ENCODE data around the gene PDZD2. TPM values are rescaled to one million over a fixed set of nuclear protein-coding genes. Genes with fewer than 3 reads are reported as not detected.

The PDZD2 gene
- total and polyA plus RNA-seq, 2 donors (not counting 3 experiments of a cell fraction or from before 2014, with no cell fraction given) = 0.66 to 6.9 TPM

DNA sequence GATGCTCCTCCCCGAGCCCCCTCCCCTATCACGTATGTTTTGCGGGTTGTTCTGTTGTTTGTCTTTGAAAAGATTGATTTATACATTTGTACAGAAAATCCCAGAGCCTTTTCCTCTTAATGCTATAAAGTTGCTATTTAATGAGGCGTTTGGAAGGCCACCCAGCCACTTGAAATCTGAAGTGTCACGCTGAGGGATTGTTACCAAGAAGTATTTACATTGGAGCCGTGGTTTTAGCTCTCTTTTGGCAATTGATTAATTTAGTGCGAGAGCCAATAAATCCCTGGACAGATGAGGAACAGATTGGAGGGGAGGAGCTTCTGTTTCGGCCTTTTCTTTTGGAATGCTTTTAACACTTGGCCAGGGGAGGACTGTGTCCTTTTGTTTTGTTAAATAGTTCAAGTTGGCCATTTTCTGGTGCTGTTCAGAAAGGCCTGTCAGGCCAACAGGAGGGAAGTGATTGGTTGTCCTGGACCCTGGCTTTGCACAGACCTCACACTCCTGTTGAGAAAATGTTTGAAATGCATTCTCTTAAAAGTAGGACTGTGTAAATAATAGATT lies 250.2 kb downstream of the PDZD2 start:
- Histone ChIP-seq H3K4me1 (ENCODE audit: control insufficient read depth, extremely low read depth, insufficient read depth, low read length) (no peaks in the 10 kb centered on the region), H3K4me2 (ENCODE audit: insufficient read depth, low read length) (no peak overlapping the region), H3K9ac (replicated peaks; ENCODE audit: extremely low read depth, insufficient read depth, low read length) (no peak overlapping the region), H3K36me3 (ENCODE audit: control insufficient read depth in 2 of 2, extremely low read depth in 1 of 2, insufficient read depth in 2 of 2, low read length in 2 of 2) (no peaks in the 10 kb centered on the region), H3K9me3 (replicated peaks; ENCODE audit: control insufficient read depth, insufficient read depth, low read length) (no peaks in the 10 kb centered on the region), H2AFZ (ENCODE audit: low read depth, low read length) (no peak overlapping the region), H4K20me1 (replicated peaks; ENCODE audit: control insufficient read depth, extremely low read depth, insufficient read depth, low read length) (no peaks in the 10 kb centered on the region), H3K27me3 (ENCODE audit: control insufficient read depth in 2 of 2, insufficient read depth in 2 of 2, low read length in 2 of 2) (no peaks in the 10 kb centered on the region), H3K9me1 (replicated peaks; ENCODE audit: control insufficient read depth, extremely low read depth, insufficient read depth, low read length) (no peaks in the 10 kb centered on the region), H3K79me2 (ENCODE audit: control insufficient read depth, insufficient read depth, low read length) (no peaks in the 10 kb centered on the region), H3K4me3 (replicated peaks in 1 of 3; ENCODE audit: insufficient read depth in 1 of 3, low read depth in 1 of 3, low read length in 3 of 3) (no peak overlapping the region), H3K27ac (ENCODE audit: insufficient read depth, low read depth, low read length) (no peak overlapping the region)
- ChIA-PET POLR2A (no interaction called here), CTCF (no interaction called here)
- no TSS peak for BruUV-seq (replicated peaks)
- intact Hi-C loops (cut with micrococcal nuclease) = no loop called here
- TF ChIP-seq GATA2 (IDR thresholded peaks at IDR 0.05; ENCODE audit: insufficient read depth, insufficient read length, low read depth, low read length) (no peak), POLR2A (IDR thresholded peaks at IDR 0.05; ENCODE audit: low read depth, low read length) (no peak), MYC (IDR thresholded peaks at IDR 0.05; ENCODE audit: low read depth, low read length) (no peak), JUN (IDR thresholded peaks at IDR 0.05; ENCODE audit: borderline replicate concordance, insufficient read depth, insufficient read length, low read depth) (no peak), MAX (IDR thresholded peaks at IDR 0.05; ENCODE audit: insufficient read depth, insufficient read length) (no peak)
- TF ChIP-seq, protein P1, sequence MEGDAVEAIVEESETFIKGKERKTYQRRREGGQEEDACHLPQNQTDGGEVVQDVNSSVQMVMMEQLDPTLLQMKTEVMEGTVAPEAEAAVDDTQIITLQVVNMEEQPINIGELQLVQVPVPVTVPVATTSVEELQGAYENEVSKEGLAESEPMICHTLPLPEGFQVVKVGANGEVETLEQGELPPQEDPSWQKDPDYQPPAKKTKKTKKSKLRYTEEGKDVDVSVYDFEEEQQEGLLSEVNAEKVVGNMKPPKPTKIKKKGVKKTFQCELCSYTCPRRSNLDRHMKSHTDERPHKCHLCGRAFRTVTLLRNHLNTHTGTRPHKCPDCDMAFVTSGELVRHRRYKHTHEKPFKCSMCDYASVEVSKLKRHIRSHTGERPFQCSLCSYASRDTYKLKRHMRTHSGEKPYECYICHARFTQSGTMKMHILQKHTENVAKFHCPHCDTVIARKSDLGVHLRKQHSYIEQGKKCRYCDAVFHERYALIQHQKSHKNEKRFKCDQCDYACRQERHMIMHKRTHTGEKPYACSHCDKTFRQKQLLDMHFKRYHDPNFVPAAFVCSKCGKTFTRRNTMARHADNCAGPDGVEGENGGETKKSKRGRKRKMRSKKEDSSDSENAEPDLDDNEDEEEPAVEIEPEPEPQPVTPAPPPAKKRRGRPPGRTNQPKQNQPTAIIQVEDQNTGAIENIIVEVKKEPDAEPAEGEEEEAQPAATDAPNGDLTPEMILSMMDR (IDR thresholded peaks at IDR 0.05; ENCODE audit: extremely low read depth in 1 of 2, insufficient read depth in 1 of 2, low read depth in 1 of 2, low read length in 2 of 2) = no peak
- dilution Hi-C loops (cut with MboI; ENCODE audit: extremely low pct_ligation_motif_present, low sequenced_read_pairs) = no loop called here
- DNase-seq (ENCODE audit: low read depth, low spot score) (no peak), FAIRE-seq (no peak)

GRCh38 chr5:31890046-31890445 lies 251.1 kb downstream of the PDZD2 start:
- Histone ChIP-seq H4K20me1 (replicated peaks; ENCODE audit: control insufficient read depth, extremely low read depth, insufficient read depth, low read length) (no peaks in the 10 kb centered on the region), H3K27me3 (ENCODE audit: control insufficient read depth in 2 of 2, insufficient read depth in 2 of 2, low read length in 2 of 2) (no peaks in the 10 kb centered on the region), H2AFZ (ENCODE audit: low read depth, low read length) (no peak overlapping the region), H3K36me3 (ENCODE audit: control insufficient read depth in 2 of 2, extremely low read depth in 1 of 2, insufficient read depth in 2 of 2, low read length in 2 of 2) (no peaks in the 10 kb centered on the region), H3K9ac (replicated peaks; ENCODE audit: extremely low read depth, insufficient read depth, low read length) (no peak overlapping the region), H3K79me2 (ENCODE audit: control insufficient read depth, insufficient read depth, low read length) (no peaks in the 10 kb centered on the region), H3K4me1 (ENCODE audit: control insufficient read depth, extremely low read depth, insufficient read depth, low read length) (no peaks in the 10 kb centered on the region), H3K9me3 (replicated peaks; ENCODE audit: control insufficient read depth, insufficient read depth, low read length) (no peaks in the 10 kb centered on the region), H3K4me3 (replicated peaks in 1 of 3; ENCODE audit: insufficient read depth in 1 of 3, low read depth in 1 of 3, low read length in 3 of 3) (no peak overlapping the region), H3K4me2 (ENCODE audit: insufficient read depth, low read length) (no peak overlapping the region), H3K9me1 (replicated peaks; ENCODE audit: control insufficient read depth, extremely low read depth, insufficient read depth, low read length) (no peaks in the 10 kb centered on the region), H3K27ac (ENCODE audit: insufficient read depth, low read depth, low read length) (no peak overlapping the region)
- FAIRE-seq = no peak
- ChIA-PET POLR2A (no interaction called here), CTCF (no interaction called here)
- TF ChIP-seq GATA2 (IDR thresholded peaks at IDR 0.05; ENCODE audit: insufficient read depth, insufficient read length, low read depth, low read length) (no peak), MAX (IDR thresholded peaks at IDR 0.05; ENCODE audit: insufficient read depth, insufficient read length) (no peak), FOS (IDR thresholded peaks at IDR 0.05; ENCODE audit: borderline replicate concordance, insufficient read depth, low read length) (no peak), POLR2A (IDR thresholded peaks at IDR 0.05; ENCODE audit: low read depth, low read length) (no peak), POLR2AphosphoS5 (IDR thresholded peaks at IDR 0.05; ENCODE audit: insufficient read depth, low read depth, low read length) (no peak), MYC (IDR thresholded peaks at IDR 0.05; ENCODE audit: low read depth, low read length) (no peak), EZH2 (IDR thresholded peaks at IDR 0.05; ENCODE audit: borderline replicate concordance, low read depth, low read length, severe bottlenecking) (no peak), JUN (IDR thresholded peaks at IDR 0.05; ENCODE audit: borderline replicate concordance, insufficient read depth, insufficient read length, low read depth) (no peak)
- TF ChIP-seq, protein P1 (IDR thresholded peaks at IDR 0.05; ENCODE audit: extremely low read depth in 1 of 2, insufficient read depth in 1 of 2, low read depth in 1 of 2, low read length in 2 of 2) = no peak
- DNase-seq (ENCODE audit: low read depth, low spot score) = no peak
- dilution Hi-C loops (cut with MboI; ENCODE audit: extremely low pct_ligation_motif_present, low sequenced_read_pairs) = no loop called here
- no TSS peak for BruUV-seq (replicated peaks)
- intact Hi-C loops (cut with micrococcal nuclease) = no loop called here

All from endothelial cell of umbilical vein (primary cell).